H1 (cell line): Measurements from ENCODE around the gene CCDC89. TPM values are rescaled to one million over a fixed set of nuclear protein-coding genes. Genes with fewer than 3 reads are reported as not detected.

ENCODE experiments used
- CTCF ChIA-PET: fragments of 300-600 bp; sonication (Branson Sonifier 250); formaldehyde crosslinking; loops from one replicate; lab custom pipeline; 2021; ENCODE audit not compliant: partially characterized antibody; lab: Charles Lee
- POLR2A ChIA-PET: fragments of 300-600 bp; sonication (Branson Sonifier 250); formaldehyde crosslinking; loops from one replicate; lab custom pipeline; 2021; ENCODE audit warnings: inconsistent platforms; ENCODE audit not compliant: partially characterized antibody; lab: Charles Lee
- DNase-seq, 2 experiments: peaks; one replicate each; pipeline versions ENCODE4 v3.0.0 to v3.0.0-alpha.2; 2010 to 2022; ENCODE audit warnings: low spot score in 2 of 2, low read depth in 1 of 2, mixed read lengths in 1 of 2
- FAIRE-seq: peaks from 2 replicates; lab custom pipeline; 2011; peaks lifted over from hg19 to GRCh38; lab: Jason Lieb, UNC
- H2AFZ ChIP-seq: 2 replicates; pipeline ENCODE4 v1.8.1; 2012; ENCODE audit warnings: low read length, inconsistent platforms
- H2AK5ac ChIP-seq: 2 replicates; pipeline ENCODE4 v1.6.1; 2013; ENCODE audit warnings: low read depth, low read length
- H2BK120ac ChIP-seq: replicated peaks from 2 replicates; pipeline ENCODE3; 2013; ENCODE audit warnings: low read depth, low read length, inconsistent platforms
- H2BK12ac ChIP-seq: 2 replicates; pipeline ENCODE4 v1.6.1; 2013; ENCODE audit warnings: low read depth, low read length
- H2BK15ac ChIP-seq: 2 replicates; pipeline ENCODE4 v1.6.1; 2013; ENCODE audit warnings: low read length
- H2BK20ac ChIP-seq: 2 replicates; pipeline ENCODE4 v1.6.1; 2013; ENCODE audit warnings: low read length
- H2BK5ac ChIP-seq: 2 replicates; pipeline ENCODE4 v1.6.1; 2013; ENCODE audit warnings: low read depth, low read length
- H3K14ac ChIP-seq: 2 replicates; pipeline ENCODE4 v1.6.1; 2013; ENCODE audit warnings: inconsistent platforms; ENCODE audit not compliant: insufficient read length
- H3K18ac ChIP-seq: 2 replicates; pipeline ENCODE4 v1.6.1; 2013; ENCODE audit warnings: low read length; ENCODE audit errors: extremely low read depth
- H3K23ac ChIP-seq: 2 replicates; pipeline ENCODE4 v1.6.1; 2013; ENCODE audit warnings: inconsistent platforms; ENCODE audit not compliant: insufficient read length
- H3K23me2 ChIP-seq: 2 replicates; pipeline ENCODE4 v1.6.1; 2013; ENCODE audit warnings: low read depth, low read length
- H3K27ac ChIP-seq: 2 replicates; pipeline ENCODE4 v1.6.1; 2011; ENCODE audit warnings: low read depth, low read length, inconsistent platforms
- H3K27me3 ChIP-seq, 4 experiments: replicated peaks in 1 of 4; 1 replicate in 1 of 4; 2 replicates in 3 of 4; pipeline versions ENCODE4 v1.6.1 to v1.8.1; 2011 to 2013; ENCODE audit warnings: low read length in 3 of 4, mild to moderate bottlenecking in 3 of 4, inconsistent platforms in 2 of 4, mixed read lengths in 2 of 4, moderate library complexity in 1 of 4; ENCODE audit not compliant: control insufficient read depth in 3 of 4, insufficient read depth in 3 of 4; ENCODE audit errors: extremely low read depth in 1 of 4
- H3K36me3 ChIP-seq, 4 experiments: 2 replicates each; pipeline versions ENCODE4 v1.6.1 to v1.8.1; 2011 to 2013; ENCODE audit warnings: mild to moderate bottlenecking in 4 of 4, low read length in 3 of 4, moderate library complexity in 2 of 4, control low read depth in 1 of 4, inconsistent platforms in 1 of 4; ENCODE audit not compliant: insufficient read depth in 4 of 4, control insufficient read depth in 2 of 4
- H3K4ac ChIP-seq: replicated peaks from 2 replicates; pipeline ENCODE3; 2013; ENCODE audit warnings: low read length, low read depth, mixed read lengths, inconsistent platforms; ENCODE audit not compliant: insufficient read length
- H3K4me1 ChIP-seq, 4 experiments: replicated peaks in 1 of 4; 1 replicate in 1 of 4; 2 replicates in 3 of 4; pipeline versions ENCODE4 v1.6.1 to v1.8.1; 2011 to 2013; ENCODE audit warnings: low read length in 3 of 4, inconsistent platforms in 2 of 4, mixed read lengths in 1 of 4; ENCODE audit not compliant: insufficient read depth in 4 of 4, control insufficient read depth in 3 of 4
- H3K4me2 ChIP-seq, 2 experiments: 2 replicates each; pipeline versions ENCODE4 v1.6.1 to v1.8.1; 2011 to 2013; ENCODE audit warnings: low read depth in 2 of 2, low read length in 2 of 2, control low read depth in 1 of 2, inconsistent platforms in 1 of 2, mild to moderate bottlenecking in 1 of 2; ENCODE audit not compliant: insufficient read depth in 1 of 2
- H3K4me3 ChIP-seq, 4 experiments: fragments of 200-600, 300-600 bp in 1 of 4; sonication (generic), shearing (Covaris generic), sonication (Bioruptor Twin) in 1 of 4; 2 replicates each; pipeline versions ENCODE4 v1.5.1 to v1.8.1; 2011 to 2016; ENCODE audit warnings: low read length in 4 of 4, low read depth in 3 of 4, control low read depth in 2 of 4, inconsistent platforms in 2 of 4, mild to moderate bottlenecking in 2 of 4, mixed read lengths in 1 of 4, moderate library complexity in 1 of 4; ENCODE audit not compliant: insufficient read depth in 2 of 4; ENCODE audit errors: extremely low read depth in 1 of 4
- H3K56ac ChIP-seq: replicated peaks from 2 replicates; pipeline ENCODE3; 2013; ENCODE audit warnings: low read depth, mild to moderate bottlenecking, mixed read lengths, low read length, inconsistent platforms; ENCODE audit not compliant: insufficient read length
- H3K79me1 ChIP-seq: 2 replicates; pipeline ENCODE4 v1.6.1; 2013; ENCODE audit warnings: low read depth, low read length, control low read depth
- H3K79me2 ChIP-seq, 2 experiments: 2 replicates each; pipeline versions ENCODE4 v1.6.1 to v1.8.1; 2012 to 2013; ENCODE audit warnings: low read length in 2 of 2, mild to moderate bottlenecking in 2 of 2, inconsistent platforms in 1 of 2; ENCODE audit not compliant: insufficient read depth in 2 of 2, control insufficient read depth in 1 of 2
- H3K9ac ChIP-seq, 4 experiments: replicated peaks in 1 of 4; 1 replicate in 1 of 4; 2 replicates in 3 of 4; pipeline versions ENCODE4 v1.6.1 to v1.8.1; 2011 to 2013; ENCODE audit warnings: low read depth in 3 of 4, low read length in 3 of 4, control low read depth in 2 of 4, mild to moderate bottlenecking in 2 of 4, moderate library complexity in 2 of 4, inconsistent platforms in 1 of 4; ENCODE audit errors: extremely low read depth in 1 of 4
- H3K9me3 ChIP-seq, 2 experiments: 2 replicates each; pipeline versions ENCODE4 v1.6.1 to v1.8.1; 2012 to 2013; ENCODE audit warnings: mild to moderate bottlenecking in 2 of 2, moderate library complexity in 2 of 2, control low read depth in 1 of 2, inconsistent platforms in 1 of 2, low read depth in 1 of 2, low read length in 1 of 2, mixed read lengths in 1 of 2; ENCODE audit not compliant: insufficient read depth in 2 of 2
- H4K20me1 ChIP-seq, 2 experiments: replicated peaks in 1 of 2; 2 replicates each; pipeline versions ENCODE3 to v1.8.1; 2011 to 2013; ENCODE audit warnings: inconsistent platforms in 2 of 2, low read length in 2 of 2, mild to moderate bottlenecking in 1 of 2; ENCODE audit not compliant: insufficient read depth in 2 of 2, control insufficient read depth in 1 of 2
- H4K5ac ChIP-seq: 2 replicates; pipeline ENCODE4 v1.6.1; 2013; ENCODE audit warnings: low read length, low read depth, mixed read lengths, inconsistent platforms; ENCODE audit not compliant: insufficient read length
- H4K8ac ChIP-seq: 2 replicates; pipeline ENCODE4 v1.8.0; 2013; ENCODE audit warnings: mild to moderate bottlenecking, moderate library complexity, low read length, inconsistent platforms; ENCODE audit not compliant: insufficient read depth; ENCODE audit errors: extremely low read depth
- H4K91ac ChIP-seq: replicated peaks from 2 replicates; pipeline ENCODE3; 2013; ENCODE audit warnings: low read length, mixed read lengths, inconsistent platforms; ENCODE audit not compliant: insufficient read length
- BACH1 ChIP-seq: IDR thresholded peaks from 2 replicates; pipeline ENCODE4 v1.6.1; 2012; ENCODE audit warnings: low read length, improper control_type of control experiment
- CHD1 ChIP-seq: IDR thresholded peaks from 2 replicates; pipeline ENCODE4 v1.6.1; 2012; ENCODE audit warnings: low read depth, low read length, improper control_type of control experiment
- CHD2 ChIP-seq: IDR thresholded peaks from 2 replicates; pipeline ENCODE4 v1.6.1; 2012; ENCODE audit warnings: low read length, improper control_type of control experiment
- FOSL1 ChIP-seq: IDR thresholded peaks from 2 replicates; pipeline ENCODE4 v1.6.1; 2011; ENCODE audit warnings: mild to moderate bottlenecking, low read depth, low read length, moderate library complexity; ENCODE audit not compliant: insufficient read depth
- HDAC2 ChIP-seq, 2 experiments: fragments of 300-600 bp in 1 of 2; sonication (generic) in 1 of 2; IDR thresholded peaks; 2 replicates each; pipeline ENCODE4 v1.6.1; 2011 to 2012; ENCODE audit warnings: low read depth in 2 of 2, low read length in 2 of 2, mild to moderate bottlenecking in 2 of 2, moderate library complexity in 2 of 2, borderline replicate concordance in 1 of 2, inconsistent platforms in 1 of 2
- KDM1A ChIP-seq: fragments of 200-600, 300-600 bp; sonication (generic); IDR thresholded peaks from 2 replicates; pipeline ENCODE4 v1.7.1; 2016; ENCODE audit warnings: mild to moderate bottlenecking, low read length, borderline replicate concordance
- NANOG ChIP-seq: IDR thresholded peaks from 2 replicates; pipeline ENCODE4 v1.6.1; 2011; ENCODE audit warnings: low read length, low read depth, mild to moderate bottlenecking, inconsistent platforms; ENCODE audit not compliant: insufficient read depth, poor library complexity, severe bottlenecking
- RAD21 ChIP-seq, 2 experiments: IDR thresholded peaks in 1 of 2; conservative IDR thresholded peaks in 1 of 2; 2 replicates each; pipeline ENCODE4 v1.6.1; 2011; ENCODE audit warnings: low read depth in 2 of 2, low read length in 2 of 2, improper control_type of control experiment in 1 of 2, inconsistent platforms in 1 of 2, mild to moderate bottlenecking in 1 of 2, moderate library complexity in 1 of 2
- YY1 ChIP-seq: IDR thresholded peaks from 2 replicates; pipeline ENCODE4 v1.6.1; 2011; ENCODE audit warnings: low read depth, mild to moderate bottlenecking, low read length
- WGBS, 2 experiments: shearing (Covaris generic) in 1 of 2; methylation state at CpG; one replicate each; pipeline versions ENCODE4 v1.1.6 to v1.1.7; 2013 to 2015; ENCODE audit warnings: low lambda C conversion rate in 2 of 2, mixed read lengths in 2 of 2, inconsistent platforms in 1 of 2, low coverage in 1 of 2, missing lambda C conversion rate in 1 of 2; ENCODE audit not compliant: insufficient replicate concordance in 2 of 2, insufficient coverage in 1 of 2, insufficient read length in 1 of 2; ENCODE audit errors: extremely low coverage in 1 of 2, missing lambda C conversion rate in 1 of 2; 5-methylcytosine and 5-hydroxymethylcytosine counted together
- polyA plus RNA-seq, 7 experiments: library from polyadenylated mRNA; depleted of rRNA in 3 of 7; stranded (reverse) in 5 of 7; unstranded in 2 of 7; fragments of >200 nt in 5 of 7; fragments of 200-250 nt in 2 of 7; gene quantifications; 1 replicate in 5 of 7; 2 replicates in 1 of 7; 4 replicates in 1 of 7; pipeline versions ENCODE4 v1.2.1 to v1.2.3, GENCODE V29; 2011 to 2013; ENCODE audit warnings: missing spikeins in 2 of 7, mixed read lengths in 2 of 7
- total RNA-seq: library from RNA; stranded (reverse); fragmentation: NEBNext Ultra II Directional; extraction: Animal tissue kit (Norgen Biotek cat#: 25700); gene quantifications from 2 replicates; pipeline ENCODE4 v1.2.1, GENCODE V29; 2021
- TF ChIP-seq, protein P1 (sequence below), 3 experiments: IDR thresholded peaks; 1 replicate in 2 of 3; 2 replicates in 1 of 3; pipeline versions ENCODE4 v1.5.1 to v1.6.1; 2011; ENCODE audit warnings: low read length in 3 of 3, mild to moderate bottlenecking in 3 of 3, inconsistent platforms in 2 of 3, low read depth in 1 of 3, moderate library complexity in 1 of 3; ENCODE audit not compliant: insufficient read depth in 1 of 3; ENCODE audit errors: control extremely low read depth in 1 of 3

The CCDC89 gene
- total and polyA plus RNA-seq, 2 of the 8 experiments (the other 6 are each of a cell fraction or from before 2014, with no cell fraction given) = not detected

GRCh38 chr11:85694385-85694980 is 8.5 kb upstream of the CCDC89 start:
- Histone ChIP-seq H2AFZ (no peak overlapping the region), H3K9ac (no peak overlapping the region), H3K4me1 (no peaks in the 10 kb centered on the region), H3K27me3 (no peaks in the 10 kb centered on the region), H4K91ac (no peak overlapping the region), H2BK5ac (no peak overlapping the region), H3K4me3 (no peak overlapping the region), H2BK20ac (no peak overlapping the region), H2BK12ac (no peak overlapping the region), H3K4ac (no peak overlapping the region), H3K56ac (no peak overlapping the region), H2BK15ac (no peak overlapping the region), H3K9me3 (no peaks in the 10 kb centered on the region), H3K18ac (no peak overlapping the region), H4K8ac (no peak overlapping the region), H3K36me3 (no peaks in the 10 kb centered on the region; a peak in 1 of 8 replicates), H3K23me2 (no peaks in the 10 kb centered on the region), H4K20me1 (no peaks in the 10 kb centered on the region), H3K79me2 (no peaks in the 10 kb centered on the region), H2BK120ac (no peak overlapping the region), H4K5ac (no peak overlapping the region), H3K23ac (no peak overlapping the region), H3K4me2 (no peak overlapping the region), H3K14ac (no peak overlapping the region), H3K27ac (no peak overlapping the region), H2AK5ac (no peak overlapping the region), H3K79me1 (no peaks in the 10 kb centered on the region)
- DNase-seq = no peak
- POLR2A ChIA-PET = no interaction called here
- no peak for FAIRE-seq
- CTCF ChIA-PET = interaction anchor here (0.7 to 5.1 kb wide), 20 partner anchors 9 to 510 kb away, joined by 3 to 33 read pairs (median 3); partner anchors contain the start of genes CCDC83, CCDC89 and TMEM126A
- WGBS, 2 experiments = 96% methylated on average over 1 of the region's 1 CpG; no CpG with 5 or more reads in 1 of the 2 experiments
- TF ChIP-seq NANOG (no peak), CHD1 (no peak), KDM1A (no peak), HDAC2 (IDR thresholded peaks at IDR 0.05; ENCODE audit: borderline replicate concordance in 1 of 2, low read depth in 2 of 2, low read length in 2 of 2) (no peak), CHD2 (no peak), YY1 (no peak), FOSL1 (no peak), BACH1 (no peak), RAD21 (IDR thresholded peaks at IDR 0.05 in 1 of 2, conservative IDR thresholded peaks at IDR 0.05 in 1 of 2; ENCODE audit: low read depth in 2 of 2, low read length in 2 of 2) (peak; percentile 61 to 63)
- TF ChIP-seq, protein P1, sequence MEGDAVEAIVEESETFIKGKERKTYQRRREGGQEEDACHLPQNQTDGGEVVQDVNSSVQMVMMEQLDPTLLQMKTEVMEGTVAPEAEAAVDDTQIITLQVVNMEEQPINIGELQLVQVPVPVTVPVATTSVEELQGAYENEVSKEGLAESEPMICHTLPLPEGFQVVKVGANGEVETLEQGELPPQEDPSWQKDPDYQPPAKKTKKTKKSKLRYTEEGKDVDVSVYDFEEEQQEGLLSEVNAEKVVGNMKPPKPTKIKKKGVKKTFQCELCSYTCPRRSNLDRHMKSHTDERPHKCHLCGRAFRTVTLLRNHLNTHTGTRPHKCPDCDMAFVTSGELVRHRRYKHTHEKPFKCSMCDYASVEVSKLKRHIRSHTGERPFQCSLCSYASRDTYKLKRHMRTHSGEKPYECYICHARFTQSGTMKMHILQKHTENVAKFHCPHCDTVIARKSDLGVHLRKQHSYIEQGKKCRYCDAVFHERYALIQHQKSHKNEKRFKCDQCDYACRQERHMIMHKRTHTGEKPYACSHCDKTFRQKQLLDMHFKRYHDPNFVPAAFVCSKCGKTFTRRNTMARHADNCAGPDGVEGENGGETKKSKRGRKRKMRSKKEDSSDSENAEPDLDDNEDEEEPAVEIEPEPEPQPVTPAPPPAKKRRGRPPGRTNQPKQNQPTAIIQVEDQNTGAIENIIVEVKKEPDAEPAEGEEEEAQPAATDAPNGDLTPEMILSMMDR (IDR thresholded peaks at IDR 0.05; ENCODE audit: control extremely low read depth in 1 of 3, insufficient read depth in 1 of 3, low read depth in 1 of 3, low read length in 3 of 3) = peak in 1 of 3 experiments; percentile 48; a peak in 2 of 4 replicates
